ENCODE measurements around the gene CRHBP.
"Not testable (repeated sequence)": the region's sequence is repeated elsewhere in the genome, so short reads cannot be mapped to it uniquely, and the experiment has no call there.

The CRHBP gene, protein sequence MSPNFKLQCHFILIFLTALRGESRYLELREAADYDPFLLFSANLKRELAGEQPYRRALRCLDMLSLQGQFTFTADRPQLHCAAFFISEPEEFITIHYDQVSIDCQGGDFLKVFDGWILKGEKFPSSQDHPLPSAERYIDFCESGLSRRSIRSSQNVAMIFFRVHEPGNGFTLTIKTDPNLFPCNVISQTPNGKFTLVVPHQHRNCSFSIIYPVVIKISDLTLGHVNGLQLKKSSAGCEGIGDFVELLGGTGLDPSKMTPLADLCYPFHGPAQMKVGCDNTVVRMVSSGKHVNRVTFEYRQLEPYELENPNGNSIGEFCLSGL

GRCh38 chr5:76952795-76953536 lies at the start of gene CRHBP:
Gene CRHBP, plus strand, starts transcription at chr5:76953045. Its CDS starts 90 bp downstream, at chr5:76953135.
- no peak for DNase-seq

GRCh38 chr5:76908166-76908565 lies 44.7 kb upstream of the CRHBP start:
- DNase-seq = no peak

DNA sequence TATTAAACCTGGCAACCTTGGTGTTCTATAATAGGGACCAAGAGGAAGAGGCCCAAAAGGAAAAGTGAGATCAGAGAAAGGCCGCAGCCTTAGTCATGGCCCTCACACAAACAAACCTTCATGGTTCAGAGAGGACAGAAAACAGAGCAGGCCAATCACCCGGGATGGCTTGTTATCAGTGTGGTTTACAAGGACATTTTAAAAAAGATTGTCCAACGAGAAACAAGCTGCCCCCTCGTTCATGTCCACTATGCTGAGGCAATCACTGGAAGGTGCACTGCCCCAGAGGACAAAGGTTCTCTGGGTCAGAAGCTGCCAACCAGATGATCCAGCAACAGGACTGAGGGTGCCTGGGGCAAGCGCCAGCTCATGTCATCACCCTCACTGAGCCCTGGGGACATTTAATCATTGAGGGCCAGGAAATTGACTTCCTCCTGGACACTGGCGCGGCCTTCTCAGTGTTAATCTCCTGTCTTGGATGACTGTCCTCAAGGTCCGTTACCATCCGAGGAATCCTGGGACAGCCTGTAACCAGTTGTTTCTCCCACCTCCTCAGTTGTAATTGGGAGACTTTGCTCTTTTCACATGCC lies 42.4 kb upstream of the CRHBP start:
- DNase-seq = not testable (repeated sequence)

- not testable (repeated sequence) for DNase-seq
Measured at GRCh38 chr5:76914671-76915070, 38.2 kb upstream of the CRHBP start.

GRCh38 chr5:76918539-76918938 lies 34.3 kb upstream of the CRHBP start:
- DNase-seq = no peak

DNA sequence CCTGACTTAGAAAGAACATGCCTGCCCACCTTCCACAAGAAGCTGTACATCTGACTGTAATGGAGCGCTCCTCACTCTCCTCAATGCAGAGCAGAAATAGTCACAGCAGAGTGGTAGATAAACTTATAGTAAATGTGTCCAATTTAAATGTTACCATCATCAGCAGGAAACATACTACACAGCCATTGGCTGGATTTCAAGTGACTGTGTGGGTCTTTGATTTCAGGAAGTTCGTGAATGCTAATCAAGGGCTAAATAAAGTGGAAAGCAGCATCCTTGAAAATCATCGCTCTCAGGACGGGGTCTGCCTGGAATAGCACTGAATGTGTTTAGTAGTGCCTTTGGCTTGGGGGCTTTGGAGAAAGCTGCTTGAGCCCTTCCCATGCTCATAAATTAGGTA lies 32.4 kb upstream of the CRHBP start:
- no peak for DNase-seq

- no peak for DNase-seq
Measured at GRCh38 chr5:76926329-76927105, 26.3 kb upstream of the CRHBP start.

- no peak for DNase-seq
Measured at GRCh38 chr5:76927961-76928360, 24.9 kb upstream of the CRHBP start.

GRCh38 chr5:76930083-76930482 lies 22.8 kb upstream of the CRHBP start:
- DNase-seq = no peak

DNA sequence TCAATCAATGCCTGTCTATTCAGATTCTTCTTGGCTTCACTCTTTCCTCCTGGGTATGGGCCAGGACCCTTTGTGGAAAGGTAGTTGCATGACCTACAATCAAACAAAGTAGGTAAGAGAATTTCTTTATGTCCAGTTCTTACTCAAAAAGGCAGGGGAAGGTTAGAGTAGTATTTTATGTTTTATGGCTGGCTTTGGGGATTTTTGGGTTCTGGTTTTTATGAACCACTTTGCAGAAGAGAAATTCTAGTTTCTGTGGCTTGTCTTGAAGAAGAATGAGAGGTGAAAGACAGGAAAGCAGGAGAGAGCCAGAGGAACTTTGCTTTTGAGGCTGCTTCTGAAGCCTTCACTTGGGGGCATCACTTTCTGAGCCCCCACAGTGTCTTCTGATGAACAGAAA lies 14.7 kb upstream of the CRHBP start:
- DNase-seq = no peak

DNA sequence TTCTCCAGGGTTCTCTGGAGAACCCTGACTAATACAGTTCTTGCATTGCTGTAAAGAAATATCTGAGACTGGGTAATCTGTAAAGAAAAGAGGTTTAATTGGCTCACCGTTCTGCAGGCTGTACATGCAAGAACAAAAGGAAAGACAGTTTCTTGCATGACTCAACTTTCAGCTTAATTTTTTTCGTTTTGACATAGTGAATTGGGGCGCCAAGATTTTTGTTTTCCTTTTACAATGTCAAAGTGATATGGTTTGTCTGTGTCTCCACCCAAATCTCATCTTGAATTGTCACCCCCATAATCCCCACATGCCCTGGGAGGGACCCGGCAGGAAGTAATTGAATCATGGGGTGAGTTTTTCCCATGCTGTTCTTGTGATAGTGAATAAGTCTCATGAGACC lies 11.8 kb upstream of the CRHBP start:
- DNase-seq = no peak

DNA sequence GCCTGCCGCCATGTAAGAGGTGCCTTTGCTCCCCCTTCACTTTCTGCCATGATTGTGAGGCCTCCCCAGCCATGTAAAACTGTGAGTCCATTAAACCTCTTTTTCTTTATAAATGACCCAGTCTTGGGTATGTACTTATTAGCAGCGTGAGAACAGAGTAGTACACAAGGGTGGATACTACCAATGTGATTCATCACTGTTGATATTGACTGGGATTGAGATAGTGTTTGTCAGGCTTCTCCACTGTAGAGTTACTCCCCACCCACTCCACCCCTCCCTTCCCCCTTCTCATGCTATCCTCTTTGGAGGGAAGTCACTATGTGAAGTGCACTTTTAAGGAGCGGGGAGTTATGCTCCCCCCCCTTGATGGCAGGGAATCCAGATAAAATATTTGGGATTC lies 11.4 kb upstream of the CRHBP start:
- DNase-seq = no peak

GRCh38 chr5:76942581-76942980 lies 10.3 kb upstream of the CRHBP start:
- no peak for DNase-seq

DNA sequence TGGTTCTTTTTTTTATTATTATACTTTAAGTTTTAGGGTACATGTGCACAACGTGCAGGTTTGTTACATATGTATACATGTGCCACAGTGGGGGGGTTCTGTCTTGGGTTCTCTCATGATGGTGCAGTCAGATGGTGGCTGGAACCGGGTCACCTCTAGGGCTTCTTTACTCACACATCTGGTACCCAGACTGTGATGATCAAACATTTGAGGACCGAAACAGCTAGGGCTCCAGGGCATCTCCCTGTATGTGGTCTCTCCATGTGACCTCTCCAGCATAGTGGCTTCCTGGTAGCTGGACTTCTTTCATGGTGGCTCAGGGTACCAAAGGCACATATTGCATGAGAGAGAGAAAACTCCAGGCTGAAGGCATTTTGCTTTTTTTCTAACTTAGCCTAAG lies 9.8 kb upstream of the CRHBP start:
- DNase-seq = no peak

DNA sequence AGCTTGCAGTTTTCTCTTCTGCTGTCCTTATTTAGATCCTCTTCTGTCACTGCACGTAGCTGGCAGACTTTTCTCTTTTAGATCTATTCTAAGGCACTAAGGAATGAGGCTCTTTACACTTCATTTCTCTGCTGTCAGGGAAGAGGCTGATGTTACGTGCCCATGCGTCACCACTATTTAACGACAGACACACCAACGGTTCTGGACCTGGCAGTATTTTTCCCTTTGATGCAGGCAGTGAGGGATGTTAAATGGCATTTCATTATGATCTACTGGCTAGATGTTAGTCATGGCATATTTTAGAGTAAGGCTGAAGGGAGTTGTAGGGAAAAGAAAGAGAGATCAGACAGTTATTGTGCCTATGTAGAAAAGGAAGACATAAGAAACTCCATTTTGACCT lies 8.2 kb upstream of the CRHBP start:
- no peak for DNase-seq

- not testable (repeated sequence) for DNase-seq
Measured at GRCh38 chr5:76945238-76945637, 7.6 kb upstream of the CRHBP start.

- DNase-seq = no peak
Measured at GRCh38 chr5:76946090-76946489, 6.8 kb upstream of the CRHBP start.

DNA sequence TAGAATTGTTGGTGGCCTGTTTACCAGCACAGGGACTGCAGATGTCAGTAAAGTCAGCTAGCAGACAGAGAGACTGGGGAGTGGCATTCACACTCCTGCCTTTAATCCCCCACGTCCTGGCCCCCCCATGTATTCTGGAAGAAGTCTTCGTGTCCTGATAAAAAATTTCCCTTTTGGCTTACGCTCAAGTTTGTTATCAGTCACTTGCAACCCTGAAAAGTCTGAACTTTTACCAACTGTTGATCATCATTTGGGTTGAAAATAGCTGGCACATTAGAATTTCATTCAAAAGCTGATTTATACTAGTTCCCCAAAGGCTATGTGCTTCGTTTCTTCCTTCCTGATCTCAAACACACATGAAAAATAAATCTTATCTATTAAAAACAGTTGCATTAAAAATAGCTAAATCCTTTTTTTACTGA lies 5.8 kb upstream of the CRHBP start:
- no peak for DNase-seq

DNA sequence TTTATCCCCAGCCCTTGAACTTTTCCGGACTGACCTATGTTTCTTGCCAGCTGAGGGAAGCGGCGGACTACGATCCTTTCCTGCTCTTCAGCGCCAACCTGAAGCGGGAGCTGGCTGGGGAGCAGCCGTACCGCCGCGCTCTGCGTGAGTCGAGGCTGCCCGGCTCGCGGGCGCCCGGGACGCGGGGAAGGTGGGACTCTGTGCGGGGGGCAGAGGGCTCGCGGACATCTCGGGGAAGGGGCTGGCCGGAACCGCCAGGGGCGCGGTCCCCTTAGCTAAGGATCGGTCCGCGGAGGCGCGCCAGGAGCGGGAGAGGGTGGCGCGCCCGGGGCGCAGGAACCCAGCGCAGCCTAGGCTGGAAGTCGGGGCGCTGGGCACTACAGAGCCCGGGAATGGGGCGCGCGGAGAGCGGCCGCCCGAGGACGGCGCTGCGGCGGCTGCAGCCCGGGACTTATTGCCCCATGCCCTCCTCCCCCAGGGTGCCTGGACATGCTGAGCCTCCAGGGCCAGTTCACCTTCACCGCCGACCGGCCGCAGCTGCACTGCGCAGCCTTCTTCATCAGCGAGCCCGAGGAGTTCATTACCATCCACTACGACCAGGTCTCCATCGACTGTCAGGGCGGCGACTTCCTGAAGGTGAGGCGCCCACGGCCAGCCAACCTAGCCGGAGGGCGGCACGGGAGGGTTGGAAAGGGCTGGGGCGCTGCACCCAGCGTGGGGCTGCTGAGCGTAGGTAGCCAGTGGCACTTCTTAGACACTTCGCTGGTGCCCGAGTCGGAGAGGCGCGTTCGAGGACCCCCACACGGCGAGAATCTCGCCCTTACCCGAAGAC lies 922 bp downstream of the CRHBP start:
- DNase-seq = no peak

DNA sequence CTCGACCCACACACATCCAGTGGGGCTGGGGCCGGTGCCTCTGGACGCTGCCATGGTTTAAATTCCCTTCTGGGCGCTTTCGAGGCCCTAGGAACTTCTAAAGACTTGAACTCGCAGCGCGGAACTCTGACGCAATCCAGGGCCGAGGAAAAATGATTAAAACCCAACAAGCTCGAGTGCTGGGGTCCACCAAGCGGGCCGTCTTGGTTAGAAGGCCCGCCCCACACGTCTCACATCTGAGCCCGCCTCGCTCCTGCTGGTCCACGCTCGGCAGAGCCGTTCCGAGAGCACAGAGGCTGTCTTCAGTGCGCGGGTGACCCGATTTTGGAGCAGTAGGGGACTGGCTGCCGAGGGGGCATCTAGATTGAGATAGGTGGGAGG lies 1.5 kb downstream of the CRHBP start:
- no peak for DNase-seq

DNA sequence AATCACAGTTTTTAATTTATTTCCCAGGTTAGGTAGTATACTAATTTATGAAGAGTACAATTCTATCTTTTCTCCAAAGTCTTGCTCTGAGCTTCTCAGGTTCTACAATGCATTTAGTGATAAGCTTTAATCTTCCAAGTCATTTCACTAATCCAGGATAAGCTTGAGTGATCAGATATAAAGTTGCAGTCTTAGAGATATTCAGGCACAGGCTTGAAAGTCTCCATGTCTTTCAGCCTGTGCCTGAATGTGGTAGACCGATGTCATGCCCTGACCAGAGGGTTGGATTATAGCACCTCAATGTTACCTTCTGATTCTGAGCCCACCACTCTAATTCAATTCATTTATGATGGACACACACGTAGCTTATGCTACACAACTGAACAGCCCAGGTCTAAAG lies 3.2 kb downstream of the CRHBP start:
- no peak for DNase-seq

- no peak for DNase-seq
Measured at GRCh38 chr5:76958991-76959767, 6.3 kb downstream of the CRHBP start.

All from cerebellar nuclear complex (tissue), 1 donor.